HCT116 (cell line): Measurements from ENCODE around the gene FCHSD2. TPM values are rescaled to one million over a fixed set of nuclear protein-coding genes. Genes with fewer than 3 reads are reported as not detected.

ENCODE experiments used
- ATAC-seq: fragments of 200-7000 bp; cut with Tn5 transposase; 2 replicates; pipeline ENCODE4 v1.9.1; 2020; ENCODE audit warnings: mild to moderate bottlenecking, moderate library complexity
- BruUV-seq: library from RNA; stranded (reverse); fragments of 400-500 nt; replicated peaks from 2 replicates; lab custom pipeline; 2021; lab: Mats Ljungman, UMichigan
- CTCF ChIA-PET: fragments of 300-600 bp; sonication (Branson Sonifier 250); formaldehyde crosslinking; loops from one replicate; lab custom pipeline; 2021; ENCODE audit warnings: antibody characterized with exemption; lab: Charles Lee
- POLR2A ChIA-PET: fragments of 300-600, 350-600 bp; sonication (Branson Sonifier 250); formaldehyde crosslinking; loops from one replicate; lab custom pipeline; 2021; ENCODE audit warnings: antibody characterized with exemption; lab: Charles Lee
- RAD21 ChIA-PET, 2 experiments: fragments of 300-600 bp; sonication (Branson Sonifier 250); formaldehyde crosslinking; loops; one replicate each; lab custom pipeline; 2023; ENCODE audit warnings: low total read pairs in 2 of 2; ENCODE audit not compliant: uncharacterized antibody in 2 of 2, unreplicated experiment in 2 of 2, low non-redundant PET in 1 of 2; lab: Charles Lee
- DNase-seq: peaks from one replicate; pipeline ENCODE4 v3.0.0-alpha.2; 2010; ENCODE audit warnings: low read depth, low spot score
- H2AFZ ChIP-seq: fragments of 200-600 bp; shearing (Covaris generic), sonication (generic); 2 replicates; pipeline ENCODE4 v1.6.1; 2017; ENCODE audit warnings: low read depth, mixed run types, mixed read lengths, antibody characterized with exemption, low read length; ENCODE audit not compliant: poor library complexity, severe bottlenecking
- H3K27ac ChIP-seq: 2 replicates; pipeline ENCODE4 v1.5.1; 2012; ENCODE audit warnings: low read depth, low read length
- H3K27me3 ChIP-seq: fragments of 200-600 bp; sonication (generic); 2 replicates; pipeline ENCODE4 v1.6.1; 2016; ENCODE audit warnings: mixed run types, low read length, mixed read lengths; ENCODE audit not compliant: insufficient read depth
- H3K36me3 ChIP-seq, 2 experiments: fragments of 200-500 bp in 1 of 2; fragments of 200-600 bp in 1 of 2; sonication (Bioruptor generic) in 1 of 2; sonication (generic) in 1 of 2; 2 replicates each; pipeline versions ENCODE4 v1.5.1 to v1.6.1; 2014 to 2016; ENCODE audit warnings: low read length in 2 of 2, inconsistent platforms in 1 of 2, mixed read lengths in 1 of 2, mixed run types in 1 of 2; ENCODE audit not compliant: insufficient read depth in 2 of 2, control insufficient read depth in 1 of 2
- H3K4me1 ChIP-seq, 2 experiments: fragments of 200-600 bp in 1 of 2; sonication (generic) in 1 of 2; 2 replicates each; pipeline versions ENCODE4 v1.5.1 to v1.6.1; 2012 to 2017; ENCODE audit warnings: low read length in 2 of 2, inconsistent platforms in 1 of 2, mild to moderate bottlenecking in 1 of 2, mixed read lengths in 1 of 2, mixed run types in 1 of 2, moderate library complexity in 1 of 2; ENCODE audit not compliant: insufficient read depth in 2 of 2, control insufficient read depth in 1 of 2
- H3K4me2 ChIP-seq: fragments of 200-600 bp; sonication (generic); 2 replicates; pipeline ENCODE4 v1.6.1; 2017; ENCODE audit warnings: mixed run types, low read length, mixed read lengths
- H3K4me3 ChIP-seq, 2 experiments: fragments of 200-600 bp in 1 of 2; sonication (generic) in 1 of 2; replicated peaks in 1 of 2; 2 replicates each; pipeline ENCODE4 v1.5.1; 2011 to 2016; ENCODE audit warnings: low read length in 2 of 2, control low read depth in 1 of 2, low read depth in 1 of 2, mild to moderate bottlenecking in 1 of 2, mixed read lengths in 1 of 2, mixed run types in 1 of 2
- H3K79me2 ChIP-seq: fragments of 200-600 bp; sonication (generic); 2 replicates; pipeline ENCODE4 v1.6.1; 2017; ENCODE audit warnings: mild to moderate bottlenecking, mixed run types, low read length, moderate library complexity, mixed read lengths; ENCODE audit not compliant: insufficient read depth
- H3K9ac ChIP-seq: fragments of 200-600 bp; sonication (generic); 2 replicates; pipeline ENCODE4 v1.6.1; 2016; ENCODE audit warnings: low read length, mixed read lengths
- H3K9me2 ChIP-seq: fragments of 200-600 bp; sonication (generic), shearing (Covaris generic); 2 replicates; pipeline ENCODE4 v1.6.1; 2017; ENCODE audit warnings: mixed run types, mild to moderate bottlenecking, moderate library complexity; ENCODE audit not compliant: insufficient read depth
- H3K9me3 ChIP-seq, 2 experiments: fragments of 200-500 bp in 1 of 2; fragments of 200-600 bp in 1 of 2; sonication (Bioruptor generic) in 1 of 2; sonication (generic) in 1 of 2; 2 replicates each; pipeline ENCODE4 v1.6.1; 2014 to 2017; ENCODE audit warnings: low read length in 2 of 2, mixed read lengths in 2 of 2, inconsistent platforms in 1 of 2, low read depth in 1 of 2, mild to moderate bottlenecking in 1 of 2, mixed run types in 1 of 2, moderate library complexity in 1 of 2; ENCODE audit not compliant: control insufficient read depth in 1 of 2, insufficient read depth in 1 of 2
- H4K20me1 ChIP-seq: fragments of 200-600 bp; sonication (generic), shearing (Covaris generic); 2 replicates; pipeline ENCODE4 v1.6.1; 2017; ENCODE audit warnings: mixed run types, mild to moderate bottlenecking, moderate library complexity; ENCODE audit not compliant: insufficient read depth
- CBX3 ChIP-seq: IDR thresholded peaks from 2 replicates; pipeline ENCODE4 v1.6.1; 2012; ENCODE audit warnings: low read depth
- EGR1 ChIP-seq: IDR thresholded peaks from 2 replicates; pipeline ENCODE4 v1.6.1; 2012; ENCODE audit warnings: low read depth
- ELF1 ChIP-seq: IDR thresholded peaks from 2 replicates; pipeline ENCODE4 v1.6.1; 2012; ENCODE audit warnings: low read depth, borderline replicate concordance
- EZH2 ChIP-seq: fragments of 200-600 bp; sonication (generic); IDR thresholded peaks from 2 replicates; pipeline ENCODE4 v1.6.1; 2017; ENCODE audit warnings: antibody characterized with exemption, mixed run types
- POLR2A ChIP-seq: IDR thresholded peaks from 2 replicates; pipeline ENCODE4 v1.7.0; 2011; ENCODE audit warnings: borderline replicate concordance; ENCODE audit not compliant: insufficient read depth, insufficient read length; ENCODE audit errors: extremely low read depth
- POLR2AphosphoS5 ChIP-seq: IDR thresholded peaks from 2 replicates; pipeline ENCODE4 v1.6.1; 2011; ENCODE audit warnings: mild to moderate bottlenecking, low read depth, low read length, moderate library complexity
- RAD21 ChIP-seq: IDR thresholded peaks from 2 replicates; pipeline ENCODE4 v1.6.1; 2012; ENCODE audit warnings: low read depth, mild to moderate bottlenecking
- SIN3A ChIP-seq: IDR thresholded peaks from 2 replicates; pipeline ENCODE4 v1.6.1; 2012; ENCODE audit warnings: low read depth
- YY1 ChIP-seq: IDR thresholded peaks from 2 replicates; pipeline ENCODE4 v1.6.1; 2011; ENCODE audit warnings: low read length, low read depth, moderate library complexity, mild to moderate bottlenecking; ENCODE audit not compliant: insufficient replicate concordance; ENCODE audit errors: extremely low read depth
- ZNF274 ChIP-seq: fragments of 200-500 bp; sonication (Bioruptor generic); IDR thresholded peaks from 2 replicates; pipeline ENCODE4 v1.6.1; 2014; ENCODE audit warnings: mild to moderate bottlenecking, low read depth, low read length, inconsistent platforms
- intact Hi-C: fragments of 100-400 bp; cut with micrococcal nuclease; formaldehyde crosslinking; loops from 2 replicates; pipeline ENCODE4 v1.10.0; 2022
- total RNA-seq: library from RNA; stranded (reverse); gene quantifications from one replicate; pipeline ENCODE4 v1.2.1, GENCODE V29; 2021; ENCODE audit not compliant: unreplicated experiment
- TF ChIP-seq, protein P1 (sequence below): IDR thresholded peaks from 2 replicates; pipeline ENCODE4 v1.6.1; 2011; ENCODE audit warnings: mild to moderate bottlenecking, low read length, moderate library complexity; ENCODE audit not compliant: insufficient replicate concordance; ENCODE audit errors: extremely low read depth
- TF ChIP-seq, protein P2 (sequence below): IDR thresholded peaks from 2 replicates; pipeline ENCODE4 v1.6.1; 2012

The FCHSD2 gene
- total RNA-seq, 1 experiment from 2014 or later = 15.0 TPM

GRCh38 chr11:73143126-73143838 is 1.2 kb upstream of the FCHSD2 start:
- no peaks in the 10 kb centered on the region for H4K20me1 ChIP-seq
- RAD21 ChIA-PET = no interaction called here
- H3K9ac ChIP-seq = no peak overlapping the region
- POLR2A ChIA-PET = interaction anchor here (1.0 kb wide), 1 partner anchor 487 kb away, joined by 4 read pairs; no protein-coding TSS in a partner anchor
- no peaks in the 10 kb centered on the region for H3K36me3 ChIP-seq
- H3K27ac ChIP-seq = peak overlapping the region; percentile 88; the same call in 1 of the 2 replicates
- H3K79me2 ChIP-seq = peaks cover 14% of the 10 kb centered on the region
- no peak for DNase-seq
- TSS peak; percentile 50 for BruUV-seq
- no peak for ATAC-seq
- H3K27me3 ChIP-seq = no peaks in the 10 kb centered on the region
- intact Hi-C loops = no loop called here
- H3K4me3 ChIP-seq = peak overlapping the region in 1 of 2 experiments; percentile 84; a peak in 1 of 4 replicates
- peaks cover 8 to 22% of the 10 kb centered on the region in 2 experiments; a peak in 3 of 4 replicates for H3K4me1 ChIP-seq
- H2AFZ ChIP-seq = peak overlapping the region; percentile 86
- no peaks in the 10 kb centered on the region for H3K9me2 ChIP-seq
- CTCF ChIA-PET = interaction anchor here (0.9 to 1.9 kb wide), 4 partner anchors 18 to 459 kb away, joined by 6 to 11 read pairs (median 8); no protein-coding TSS in a partner anchor
- no peaks in the 10 kb centered on the region for H3K9me3 ChIP-seq
- no peak for TF ChIP-seq ZNF274
- TF ChIP-seq POLR2A = no peak
- TF ChIP-seq CBX3 = no peak
- TF ChIP-seq, protein P1, sequence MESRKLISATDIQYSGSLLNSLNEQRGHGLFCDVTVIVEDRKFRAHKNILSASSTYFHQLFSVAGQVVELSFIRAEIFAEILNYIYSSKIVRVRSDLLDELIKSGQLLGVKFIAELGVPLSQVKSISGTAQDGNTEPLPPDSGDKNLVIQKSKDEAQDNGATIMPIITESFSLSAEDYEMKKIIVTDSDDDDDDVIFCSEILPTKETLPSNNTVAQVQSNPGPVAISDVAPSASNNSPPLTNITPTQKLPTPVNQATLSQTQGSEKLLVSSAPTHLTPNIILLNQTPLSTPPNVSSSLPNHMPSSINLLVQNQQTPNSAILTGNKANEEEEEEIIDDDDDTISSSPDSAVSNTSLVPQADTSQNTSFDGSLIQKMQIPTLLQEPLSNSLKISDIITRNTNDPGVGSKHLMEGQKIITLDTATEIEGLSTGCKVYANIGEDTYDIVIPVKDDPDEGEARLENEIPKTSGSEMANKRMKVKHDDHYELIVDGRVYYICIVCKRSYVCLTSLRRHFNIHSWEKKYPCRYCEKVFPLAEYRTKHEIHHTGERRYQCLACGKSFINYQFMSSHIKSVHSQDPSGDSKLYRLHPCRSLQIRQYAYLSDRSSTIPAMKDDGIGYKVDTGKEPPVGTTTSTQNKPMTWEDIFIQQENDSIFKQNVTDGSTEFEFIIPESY = no peak
- TF ChIP-seq SIN3A = no peak
- TF ChIP-seq ELF1 = no peak
- no peak for TF ChIP-seq EZH2
- TF ChIP-seq, protein P2, sequence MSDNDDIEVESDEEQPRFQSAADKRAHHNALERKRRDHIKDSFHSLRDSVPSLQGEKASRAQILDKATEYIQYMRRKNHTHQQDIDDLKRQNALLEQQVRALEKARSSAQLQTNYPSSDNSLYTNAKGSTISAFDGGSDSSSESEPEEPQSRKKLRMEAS = no peak
- no peak for TF ChIP-seq YY1
- TF ChIP-seq EGR1 = no peak
- TF ChIP-seq RAD21 = no peak
- TF ChIP-seq POLR2AphosphoS5 = no peak
- peak overlapping the region; percentile 97 for H3K4me2 ChIP-seq
